ENCODE measurements around the gene ABCC5.
"Not testable (repeated sequence)": the region's sequence is repeated elsewhere in the genome, so short reads cannot be mapped to it uniquely, and the experiment has no call there.

The ABCC5 gene

DNA sequence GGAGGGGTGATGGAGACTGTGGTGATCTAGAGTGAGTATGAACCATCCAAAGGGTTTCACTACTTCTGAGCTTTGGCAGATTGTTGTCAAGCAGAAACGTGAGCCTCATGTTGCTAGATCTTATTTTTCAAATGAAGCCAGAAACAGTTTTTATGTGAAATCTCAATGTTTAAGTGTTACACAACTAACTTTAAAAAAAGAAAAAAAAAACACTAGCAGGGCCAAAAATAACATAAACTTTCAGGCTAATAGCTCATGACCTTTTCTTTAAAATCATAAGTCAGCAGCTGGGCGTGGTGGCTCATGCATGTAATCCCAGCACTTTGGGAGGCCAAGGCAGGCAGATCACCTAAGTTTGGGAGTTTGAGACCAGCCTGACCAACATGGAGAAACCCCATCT lies 11.8 kb upstream of the ABCC5 start:
- Mint-ChIP-seq H3K36me3 (ENCODE audit: low read depth) (no peaks in the 10 kb centered on the region), H3K27me3 (peaks cover 4% of the 10 kb centered on the region), H3K9me3 (no peaks in the 10 kb centered on the region), H3K4me3 (no peak overlapping the region), H3K4me1 (ENCODE audit: low read depth) (no peaks in the 10 kb centered on the region), H3K27ac (no peak overlapping the region)

DNA sequence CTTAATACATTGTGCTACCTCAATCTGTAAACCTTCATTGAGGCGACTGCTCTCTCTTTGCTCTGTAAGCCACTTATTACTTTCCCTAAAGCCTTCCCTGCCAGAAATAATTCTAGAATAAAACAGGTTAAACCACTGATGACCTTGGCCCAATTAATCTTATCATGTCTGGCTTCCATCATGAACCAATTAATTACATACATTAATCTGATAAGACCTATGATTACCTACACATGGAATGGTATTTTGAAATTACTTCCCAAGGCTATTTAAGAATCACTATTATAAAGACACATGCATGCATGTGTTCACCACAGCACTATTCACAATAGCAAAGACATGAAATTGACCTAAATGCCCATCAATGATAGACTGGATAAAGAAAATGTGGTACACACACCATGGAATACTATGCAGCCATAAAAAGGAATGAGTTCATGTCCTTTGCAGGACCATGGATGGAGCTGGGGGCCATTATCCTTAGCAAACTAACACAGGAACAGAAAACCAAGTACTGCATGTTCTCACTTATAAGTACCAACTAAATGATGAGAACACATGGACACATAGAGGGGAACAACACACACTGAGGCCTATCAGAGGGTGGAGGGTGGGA lies 10.7 kb upstream of the ABCC5 start:
- not testable (repeated sequence) for H3K4me3 Mint-ChIP-seq; H3K27me3 Mint-ChIP-seq; H3K4me1 Mint-ChIP-seq (ENCODE audit: low read depth); H3K36me3 Mint-ChIP-seq (ENCODE audit: low read depth); H3K9me3 Mint-ChIP-seq; H3K27ac Mint-ChIP-seq

DNA sequence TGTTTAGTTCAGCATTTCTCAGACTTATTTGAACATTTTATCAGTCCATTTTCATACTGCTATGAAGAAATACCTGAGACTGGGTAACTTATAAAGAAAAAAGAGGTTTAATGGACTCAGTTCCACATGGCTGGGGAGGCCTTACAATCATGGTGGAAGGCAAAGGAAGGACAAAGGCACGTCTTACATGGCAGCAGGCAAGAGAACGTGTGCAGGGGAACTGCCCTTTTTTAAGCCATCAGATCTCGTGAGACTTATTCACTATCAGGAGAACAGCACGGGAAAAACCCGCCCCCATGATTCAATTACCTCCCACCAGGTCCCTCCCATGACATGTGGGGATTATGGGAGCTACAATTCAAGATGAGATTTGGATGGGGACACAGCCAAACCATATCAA lies 7.6 kb upstream of the ABCC5 start:
- H3K36me3 Mint-ChIP-seq (ENCODE audit: low read depth); H3K9me3 Mint-ChIP-seq; H3K4me3 Mint-ChIP-seq; H3K27ac Mint-ChIP-seq; H3K4me1 Mint-ChIP-seq (ENCODE audit: low read depth): not testable (repeated sequence)
- H3K27me3 Mint-ChIP-seq, result peaks cover 16% of the 10 kb centered on the region

DNA sequence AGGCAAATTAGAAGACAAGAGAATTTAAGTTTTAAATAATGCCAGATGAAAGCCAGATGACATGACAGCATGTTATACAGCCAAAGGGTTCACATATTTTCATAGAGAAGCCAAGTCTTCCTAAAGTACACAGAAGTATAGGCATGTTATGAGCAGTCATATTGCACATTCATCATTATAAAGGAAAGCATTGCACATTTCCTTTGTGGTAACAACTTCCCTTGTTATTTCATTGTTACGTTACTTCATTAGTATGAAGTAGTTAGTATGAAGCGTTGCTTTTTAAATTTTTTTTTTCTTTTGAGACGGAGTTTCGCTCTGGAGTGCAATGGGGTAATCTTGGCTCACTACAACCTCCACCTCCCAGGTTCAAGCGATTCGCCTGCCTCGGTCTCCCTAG lies 4.6 kb upstream of the ABCC5 start:
- no peaks in the 10 kb centered on the region for H3K36me3 Mint-ChIP-seq (ENCODE audit: low read depth)
- H3K4me3 Mint-ChIP-seq, result no peak overlapping the region
- H3K4me1 Mint-ChIP-seq (ENCODE audit: low read depth), result peaks cover 16% of the 10 kb centered on the region
- H3K9me3 Mint-ChIP-seq, result no peaks in the 10 kb centered on the region
- H3K27me3 Mint-ChIP-seq, result peaks cover 22% of the 10 kb centered on the region
- H3K27ac Mint-ChIP-seq, result no peak overlapping the region

DNA sequence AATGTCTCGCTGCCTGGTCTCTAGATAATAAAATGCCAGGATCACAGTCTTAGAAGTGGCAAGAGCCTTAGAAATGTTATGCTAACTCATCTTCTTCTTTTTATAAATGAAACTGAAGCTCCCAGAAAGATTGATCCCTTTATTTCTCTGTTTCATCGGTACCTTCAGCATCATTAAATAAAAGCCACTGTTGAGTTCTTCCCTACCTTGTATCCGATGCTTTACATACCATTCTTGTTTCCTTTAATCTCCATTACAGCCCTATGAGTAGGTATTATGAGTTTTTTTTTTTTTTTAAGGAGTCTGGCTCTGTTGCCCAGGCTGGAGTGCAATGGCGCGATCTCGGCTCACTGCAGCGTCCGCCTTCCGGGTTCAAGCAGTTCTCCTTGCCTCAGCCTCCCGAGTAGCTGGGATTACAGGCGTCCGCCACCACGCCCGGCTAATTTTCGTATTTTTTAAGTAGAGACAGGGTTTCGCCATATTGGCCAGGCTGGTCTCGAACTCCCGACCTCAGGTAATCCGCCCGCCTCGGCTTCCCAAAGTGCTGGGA lies 815 bp upstream of the ABCC5 start:
- Mint-ChIP-seq H3K4me3 (peak overlapping the region; percentile 99), H3K36me3 (ENCODE audit: low read depth) (peaks cover 6% of the 10 kb centered on the region), H3K27ac (peak overlapping the region; percentile 0)

DNA sequence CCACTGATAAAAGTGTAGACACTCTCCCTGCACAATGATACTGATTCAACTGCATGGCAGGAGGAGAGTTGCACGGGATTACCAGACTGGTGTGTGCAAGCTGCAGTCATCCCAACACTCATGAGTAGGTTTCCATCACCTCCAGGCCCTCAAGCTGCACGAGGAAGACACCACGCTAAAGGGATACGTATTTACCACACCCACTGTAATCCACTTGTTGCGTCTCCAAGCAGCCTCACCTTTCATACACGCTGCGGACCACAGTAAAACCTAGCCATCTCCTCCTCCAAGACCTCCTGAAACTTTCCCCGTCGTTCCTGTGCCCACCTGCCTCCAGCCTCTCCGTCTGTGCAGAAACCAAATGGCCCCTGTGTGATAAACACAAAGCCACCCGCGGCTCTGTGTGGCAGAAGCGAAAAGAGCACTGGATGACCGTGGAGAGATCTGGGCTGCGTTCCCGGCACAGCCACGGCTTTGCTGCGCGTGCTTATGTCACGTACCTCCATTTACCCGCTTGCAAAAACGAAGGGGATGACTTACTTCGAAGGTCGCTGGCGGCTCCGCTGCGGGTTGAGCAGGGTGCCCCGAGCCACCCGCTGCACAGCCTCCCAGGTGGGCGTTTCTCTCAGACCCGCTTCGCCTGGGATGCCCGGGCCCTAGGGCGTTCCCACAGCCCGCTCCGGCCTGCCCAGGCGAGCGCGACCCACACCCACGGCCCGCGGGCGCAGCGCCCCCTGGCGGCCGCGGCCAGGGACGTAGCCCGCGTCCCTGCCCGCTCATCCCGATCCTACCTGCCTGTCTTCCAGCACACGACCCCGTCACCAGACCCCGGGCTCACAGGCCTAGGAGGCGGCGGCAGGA lies 643 bp downstream of the ABCC5 start:
- peak overlapping the region; percentile 99 for H3K4me3 Mint-ChIP-seq
- peaks cover 29% of the 10 kb centered on the region for H3K4me1 Mint-ChIP-seq (ENCODE audit: low read depth)
- peaks cover 13% of the 10 kb centered on the region for H3K36me3 Mint-ChIP-seq (ENCODE audit: low read depth)
- H3K27ac Mint-ChIP-seq, result peak overlapping the region; percentile 90
- H3K9me3 Mint-ChIP-seq, result no peaks in the 10 kb centered on the region
- H3K27me3 Mint-ChIP-seq, result peaks cover 14% of the 10 kb centered on the region

More for the DNA sequence above, 815 bp upstream of the ABCC5 start:
- Mint-ChIP-seq H3K4me1 (ENCODE audit: low read depth) (peaks cover 31% of the 10 kb centered on the region), H3K27me3 (peaks cover 18% of the 10 kb centered on the region), H3K9me3 (no peaks in the 10 kb centered on the region)

DNA sequence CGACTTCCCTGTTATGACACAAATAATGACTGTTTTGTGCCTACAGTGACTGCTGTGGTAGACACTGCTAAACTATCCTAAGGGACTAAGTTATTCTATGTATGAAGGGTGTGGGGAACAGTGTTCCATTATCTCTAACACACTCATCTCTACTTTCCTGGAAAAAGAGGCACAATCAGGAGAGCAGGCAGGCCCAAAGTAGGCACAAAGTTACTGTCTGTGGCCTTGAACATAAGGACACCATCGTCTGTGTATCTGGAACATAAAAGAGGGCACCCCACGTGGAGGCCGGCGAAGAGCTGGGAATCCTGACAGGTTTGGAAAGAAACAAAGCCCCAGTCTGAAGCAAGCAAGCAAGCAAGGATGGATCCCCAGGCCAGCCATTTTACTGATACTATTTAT lies 1.5 kb downstream of the ABCC5 start:
- Mint-ChIP-seq H3K36me3 (ENCODE audit: low read depth) (peaks cover 20% of the 10 kb centered on the region), H3K9me3 (no peaks in the 10 kb centered on the region), H3K27me3 (peaks cover 9% of the 10 kb centered on the region), H3K4me1 (ENCODE audit: low read depth) (peaks cover 28% of the 10 kb centered on the region), H3K4me3 (peak overlapping the region; percentile 99), H3K27ac (no peak overlapping the region)

DNA sequence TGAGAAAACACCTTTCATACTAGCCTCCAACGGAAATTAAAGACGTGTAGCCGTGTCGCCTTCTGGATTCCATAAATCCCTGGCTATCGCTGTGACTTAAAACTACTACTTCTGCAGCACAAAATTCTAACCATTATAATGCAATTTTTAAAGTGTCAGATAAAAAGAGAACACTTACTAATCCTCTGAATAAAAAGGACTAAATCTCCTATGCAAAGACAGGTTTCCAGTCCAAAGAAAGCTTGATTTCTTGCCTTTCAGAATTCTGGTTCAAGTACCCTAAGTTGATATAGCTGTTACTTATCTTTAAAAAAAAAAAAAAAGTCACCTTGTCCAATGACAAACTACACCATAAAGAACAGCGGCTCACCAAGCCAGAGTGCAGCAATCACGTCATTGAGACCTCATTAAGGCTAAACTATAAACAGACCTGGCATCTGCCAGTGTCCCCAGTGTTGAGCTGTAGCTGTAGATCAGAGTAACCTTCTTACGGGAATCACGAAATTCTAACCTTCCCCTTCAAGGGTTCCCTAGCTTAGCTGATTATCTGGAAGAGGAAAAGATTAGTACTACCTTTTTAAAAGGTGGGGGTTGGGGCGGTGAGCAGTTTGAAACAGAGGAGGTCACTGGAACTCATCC lies 2.2 kb downstream of the ABCC5 start:
- Mint-ChIP-seq H3K36me3 (ENCODE audit: low read depth) (peaks cover 26% of the 10 kb centered on the region), H3K4me3 (no peak overlapping the region), H3K9me3 (no peaks in the 10 kb centered on the region), H3K27ac (no peak overlapping the region), H3K27me3 (peaks cover 5% of the 10 kb centered on the region), H3K4me1 (ENCODE audit: low read depth) (peaks cover 28% of the 10 kb centered on the region)

DNA sequence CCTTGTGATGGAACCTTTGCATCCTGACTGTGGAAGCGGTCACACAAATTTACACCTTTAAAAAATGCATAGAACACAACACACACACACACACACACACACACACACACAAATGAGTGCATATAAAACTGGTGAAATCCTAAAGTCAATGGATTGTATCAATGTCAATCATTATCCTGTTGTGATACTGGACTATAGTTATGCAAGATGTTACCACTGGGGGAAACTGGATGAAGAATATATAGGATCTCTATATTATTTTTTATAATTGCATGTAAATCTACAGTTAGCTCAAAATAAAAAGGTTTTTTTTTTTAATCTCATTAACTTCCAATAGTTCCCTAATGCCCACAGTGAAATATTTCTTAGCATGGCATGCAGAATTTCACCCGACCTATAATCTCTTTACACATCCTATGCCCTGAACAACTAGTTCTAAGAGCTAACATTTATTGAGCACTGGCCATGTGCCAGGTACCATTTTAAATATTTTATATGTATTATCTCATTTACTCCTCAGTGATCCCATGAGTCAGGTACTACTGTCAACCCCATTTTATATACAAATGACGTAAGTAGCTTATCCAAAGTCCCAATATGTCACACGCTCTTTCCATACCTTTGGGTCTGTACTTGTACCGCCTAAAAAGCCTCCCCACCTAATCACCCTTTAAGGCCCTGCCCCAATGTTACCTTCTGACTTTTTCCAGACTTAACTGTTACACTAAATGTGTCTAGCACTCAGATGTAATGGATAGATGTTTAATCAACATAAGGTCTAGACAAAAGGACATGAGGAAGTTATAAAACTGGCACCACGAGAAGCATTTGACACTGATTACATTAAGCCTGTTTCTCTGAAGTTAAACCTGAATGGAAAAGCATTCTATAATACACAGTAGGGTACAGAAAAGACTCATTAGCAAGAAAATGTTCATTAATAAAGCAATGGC lies 5.5 kb downstream of the ABCC5 start:
- Mint-ChIP-seq H3K36me3 (ENCODE audit: low read depth) (peaks cover 33% of the 10 kb centered on the region), H3K4me3 (no peak overlapping the region), H3K27me3 (no peaks in the 10 kb centered on the region), H3K9me3 (no peaks in the 10 kb centered on the region), H3K4me1 (ENCODE audit: low read depth) (peaks cover 23% of the 10 kb centered on the region), H3K27ac (no peak overlapping the region)

DNA sequence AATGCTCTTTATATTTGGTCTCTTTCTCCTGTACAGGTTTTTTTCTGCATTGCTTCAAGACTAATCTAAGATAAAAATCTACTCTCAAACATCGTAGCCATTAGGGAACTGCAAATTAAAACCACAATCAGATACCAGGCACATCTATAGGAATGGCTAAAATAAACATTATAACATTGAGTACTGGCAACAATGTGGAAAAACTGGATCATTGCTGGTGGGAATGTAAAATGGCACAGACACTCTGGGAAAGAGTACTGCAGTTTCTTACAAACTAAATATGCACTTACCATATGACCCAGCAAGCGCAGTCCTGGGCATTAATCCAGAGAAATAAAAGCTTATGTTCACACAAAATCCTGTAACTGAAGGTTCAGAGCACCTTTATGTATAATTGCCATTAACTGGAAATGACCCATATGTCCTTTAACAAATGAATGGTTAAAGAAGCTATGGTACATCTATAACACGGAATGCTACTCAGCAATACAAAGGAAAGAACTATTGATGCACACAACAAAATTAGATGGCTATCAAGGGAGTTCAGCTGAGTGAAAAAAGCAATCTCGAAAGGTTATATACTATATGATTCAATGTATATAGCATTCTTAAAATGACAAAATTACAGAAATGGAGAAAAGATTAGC lies 6.3 kb downstream of the ABCC5 start:
- Mint-ChIP-seq H3K36me3 (ENCODE audit: low read depth) (peaks cover 33% of the 10 kb centered on the region), H3K27me3 (no peaks in the 10 kb centered on the region), H3K27ac (no peak overlapping the region), H3K4me3 (no peak overlapping the region), H3K9me3 (no peaks in the 10 kb centered on the region), H3K4me1 (ENCODE audit: low read depth) (peaks cover 24% of the 10 kb centered on the region)

DNA sequence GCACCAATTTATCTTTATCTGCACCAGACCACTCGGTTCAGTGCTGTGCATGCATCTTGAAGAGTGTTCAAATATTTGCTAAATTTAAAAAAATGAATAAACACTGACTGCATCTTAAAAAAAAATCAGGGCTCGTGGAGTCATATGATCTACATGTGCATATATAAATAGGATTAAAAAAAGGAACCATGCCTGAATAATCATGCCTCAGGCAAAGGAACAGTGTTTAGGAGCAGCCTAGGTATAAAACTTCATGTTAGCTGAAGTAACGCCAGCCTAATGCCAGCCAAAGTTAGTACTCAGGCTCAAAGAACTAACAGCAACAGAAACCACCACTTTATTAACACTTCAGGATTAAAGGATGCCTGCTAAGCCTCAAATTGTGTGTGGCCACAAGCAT lies 9.5 kb downstream of the ABCC5 start:
- Mint-ChIP-seq H3K27ac (no peak overlapping the region), H3K36me3 (ENCODE audit: low read depth) (peaks cover 35% of the 10 kb centered on the region)

DNA sequence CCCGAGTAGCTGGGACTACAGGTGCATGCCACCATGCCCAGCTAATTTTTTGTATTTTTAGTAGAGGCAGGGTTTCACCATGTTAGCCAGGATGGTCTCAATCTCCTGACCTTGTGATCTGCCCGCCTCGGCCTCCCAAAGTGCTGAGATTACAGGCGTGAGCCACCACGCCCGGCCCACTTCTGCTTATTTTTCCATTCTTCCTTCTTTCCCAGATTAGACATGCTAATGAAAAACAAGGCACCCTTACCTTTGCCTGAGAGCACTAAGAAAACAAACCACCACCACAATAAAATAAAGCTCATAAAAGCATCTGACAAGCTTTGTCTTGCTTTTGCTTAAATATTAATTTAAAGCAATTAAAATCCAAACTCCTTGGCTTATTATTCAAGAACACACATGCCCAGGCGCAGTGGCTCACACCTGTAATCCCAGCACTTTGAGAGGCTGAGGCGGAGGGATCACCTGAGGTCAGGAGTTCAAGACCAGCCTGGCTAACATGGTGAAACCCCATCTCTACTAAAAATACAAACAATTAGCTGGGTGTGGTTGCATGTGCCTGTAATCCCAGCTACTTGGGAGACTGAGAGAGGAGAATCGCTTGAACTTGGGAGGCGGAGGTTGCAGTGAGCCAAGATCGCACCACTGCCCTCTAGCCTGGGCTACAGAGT lies 10.4 kb downstream of the ABCC5 start:
- not testable (repeated sequence) for H3K27ac Mint-ChIP-seq, H3K9me3 Mint-ChIP-seq, H3K27me3 Mint-ChIP-seq, H3K4me3 Mint-ChIP-seq
- Mint-ChIP-seq H3K36me3 (ENCODE audit: low read depth) (peaks cover 32% of the 10 kb centered on the region), H3K4me1 (ENCODE audit: low read depth) (peaks cover 23% of the 10 kb centered on the region)

More for the DNA sequence above, 9.5 kb downstream of the ABCC5 start:
- Mint-ChIP-seq H3K4me3 (no peak overlapping the region), H3K27me3 (no peaks in the 10 kb centered on the region), H3K9me3 (no peaks in the 10 kb centered on the region), H3K4me1 (ENCODE audit: low read depth) (peaks cover 23% of the 10 kb centered on the region)

DNA sequence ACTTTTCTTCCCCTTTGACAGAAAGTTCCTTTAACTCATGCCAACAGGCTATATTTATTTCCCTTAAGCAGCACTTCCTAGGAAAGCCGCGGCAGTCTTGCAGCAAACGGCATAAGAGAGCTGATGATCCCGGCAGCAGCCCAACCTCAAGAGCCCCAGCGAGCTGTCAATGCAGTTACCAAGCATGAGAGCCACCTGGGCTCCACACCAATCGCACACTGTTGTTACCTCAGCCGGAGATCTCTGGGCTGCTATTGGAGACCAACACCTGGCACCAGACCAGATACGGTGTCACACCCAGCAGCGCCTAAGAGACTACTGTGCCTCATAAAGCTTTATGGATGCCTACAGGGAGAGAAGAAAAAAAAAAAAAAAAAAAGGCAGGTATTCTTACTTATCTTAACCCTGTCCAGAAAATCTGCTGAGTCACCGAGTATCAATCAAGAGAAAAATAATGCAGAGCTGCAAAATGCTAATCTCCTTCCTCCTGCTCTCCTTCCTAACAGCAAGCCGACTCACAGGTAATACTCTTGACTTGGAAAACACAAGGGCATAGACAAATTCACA lies 11.7 kb downstream of the ABCC5 start:
- Mint-ChIP-seq H3K4me1 (ENCODE audit: low read depth) (peaks cover 23% of the 10 kb centered on the region), H3K36me3 (ENCODE audit: low read depth) (peaks cover 26% of the 10 kb centered on the region), H3K27me3 (no peaks in the 10 kb centered on the region), H3K27ac (peak overlapping the region; percentile 69), H3K9me3 (no peaks in the 10 kb centered on the region), H3K4me3 (peak overlapping the region; percentile 53)

Measured in stimulated activated naive CD8-positive, alpha-beta T cell treated with anti-CD3 and anti-CD28 coated beads, Interleukin-15, Interleukin-2, amounts not matched to agents 100 ng/mL and 50 ng/mL, for 24 hours (primary cell).